ENCODE data around the gene ABHD12. TPM values are rescaled to one million over a fixed set of nuclear protein-coding genes. Genes with fewer than 3 reads are reported as not detected.

ABHD12 gene
- total and polyA plus RNA-seq, 10 of the 15 experiments (the other 5 are each of a cell fraction or from before 2014, with no cell fraction given): 1.5 to 61.8 (median 26.7) TPM

GRCh38 chr20:25364180-25364788 lies 26.4 kb downstream of the ABHD12 start:
- H3K4me3 ChIP-seq: no peak overlapping the region
- intact Hi-C loops (cut with micrococcal nuclease; ENCODE audit: unreplicated experiment) (no loop called here), in situ Hi-C loops (cut with MboI) (no loop called here)
- H3K27ac ChIP-seq (ENCODE audit: control insufficient read depth, insufficient read depth): no peak overlapping the region
- no peak overlapping the region for H3K9ac ChIP-seq (ENCODE audit: control insufficient read depth, insufficient read depth, low read length)
- H3K27me3 ChIP-seq (replicated peaks in 1 of 2; ENCODE audit: control insufficient read depth in 2 of 2, insufficient read depth in 2 of 2, low read length in 1 of 2): no peaks in the 10 kb centered on the region
- peaks cover 9% of the 10 kb centered on the region for H3K4me1 ChIP-seq (ENCODE audit: control insufficient read depth, insufficient read depth, low read length)
- CTCF ChIA-PET: no interaction called here
- no peak overlapping the region for H3K4me2 ChIP-seq (ENCODE audit: control insufficient read depth, insufficient read depth)
- peaks cover 4% of the 10 kb centered on the region; the same call in 2 of the 3 replicates for H3K9me3 ChIP-seq (replicated peaks; ENCODE audit: control insufficient read depth, insufficient read depth, low read length)
- H3K79me2 ChIP-seq (ENCODE audit: control insufficient read depth, insufficient read depth, low read length): peaks cover 18% of the 10 kb centered on the region
- POLR2A ChIA-PET: no interaction called here
- RAD21 ChIA-PET (ENCODE audit: unreplicated experiment): no interaction called here
- H4K20me1 ChIP-seq (ENCODE audit: control insufficient read depth, insufficient read depth): no peaks in the 10 kb centered on the region
- BruUV-seq (replicated peaks): no TSS peak
- no peak overlapping the region for H2AFZ ChIP-seq (ENCODE audit: control insufficient read depth, low read depth, low read length)
- SMC1A ChIA-PET (ENCODE audit: uncharacterized antibody, unreplicated experiment): interaction anchor here (1.7 kb wide), 1 partner anchor 10 kb away, joined by 8 read pairs; no protein-coding TSS in a partner anchor
- no peak for DNase-seq (ENCODE audit: low read depth, low spot score)
- H3K36me3 ChIP-seq (ENCODE audit: control insufficient read depth in 2 of 2, insufficient read depth in 2 of 2, low read length in 1 of 2): peaks cover 0 to 5% of the 10 kb centered on the region in 2 experiments; a peak in 1 of 4 replicates
- 76% methylated on average over 3 of the region's 3 CpGs for WGBS (ENCODE audit: insufficient coverage, insufficient replicate concordance, low lambda C conversion rate, missing lambda C conversion rate)
- FAIRE-seq: no peak
- TF ChIP-seq YY1 (IDR thresholded peaks at IDR 0.05; ENCODE audit: low read depth, low read length): no peak
- no peak for ATAC-seq

- SMC1A ChIA-PET (ENCODE audit: uncharacterized antibody, unreplicated experiment): interaction anchor here (1.6 kb wide), 1 partner anchor 9 kb away, joined by 3 read pairs; no protein-coding TSS in a partner anchor
- ATAC-seq: no peak
- no peak for TF ChIP-seq ZNF592 (IDR thresholded peaks at IDR 0.05)
- no peak for TF ChIP-seq MXI1 (IDR thresholded peaks at IDR 0.05; ENCODE audit: low read depth, low read length)
- no peak for TF ChIP-seq EP300 (IDR thresholded peaks at IDR 0.05; ENCODE audit: borderline replicate concordance in 1 of 2, control insufficient read depth in 1 of 2, low read depth in 2 of 2, low read length in 2 of 2)
- TF ChIP-seq PKNOX1 (IDR thresholded peaks at IDR 0.05): no peak
- no peak for TF ChIP-seq RFX5 (IDR thresholded peaks at IDR 0.05; ENCODE audit: low read depth, low read length)
- no peak for TF ChIP-seq MYB (IDR thresholded peaks at IDR 0.05; ENCODE audit: borderline replicate concordance, low read depth, low read length)
- TF ChIP-seq CBX5 (IDR thresholded peaks at IDR 0.05; ENCODE audit: low read depth): no peak
- TF ChIP-seq NR2C1 (IDR thresholded peaks at IDR 0.05): no peak
- no peak for TF ChIP-seq HCFC1 (IDR thresholded peaks at IDR 0.05; ENCODE audit: low read length)
- no peak for TF ChIP-seq BHLHE40 (IDR thresholded peaks at IDR 0.05; ENCODE audit: borderline replicate concordance in 1 of 2, low read depth in 2 of 2, low read length in 1 of 2)
Measured at GRCh38 chr20:25361287-25361683, 29.4 kb downstream of the ABHD12 start.

More at GRCh38 chr20:25361287-25361683, 29.4 kb downstream of the ABHD12 start:
- Histone ChIP-seq H4K20me1 (ENCODE audit: control insufficient read depth, insufficient read depth) (no peaks in the 10 kb centered on the region), H3K79me2 (ENCODE audit: control insufficient read depth, insufficient read depth, low read length) (peaks cover 25% of the 10 kb centered on the region), H3K27me3 (replicated peaks in 1 of 2; ENCODE audit: control insufficient read depth in 2 of 2, insufficient read depth in 2 of 2, low read length in 1 of 2) (no peaks in the 10 kb centered on the region), H2AFZ (ENCODE audit: control insufficient read depth, low read depth, low read length) (peak overlapping the region; percentile 55; the same call in 1 of the 2 replicates), H3K9ac (ENCODE audit: control insufficient read depth, insufficient read depth, low read length) (peak overlapping the region; percentile 12; the same call in 1 of the 2 replicates), H3K9me3 (replicated peaks; ENCODE audit: control insufficient read depth, insufficient read depth, low read length) (peaks cover 4% of the 10 kb centered on the region; the same call in 2 of the 3 replicates), H3K4me3 (no peak overlapping the region; the same call in 1 of the 2 replicates), H3K4me1 (ENCODE audit: control insufficient read depth, insufficient read depth, low read length) (peaks cover 9% of the 10 kb centered on the region), H3K4me2 (ENCODE audit: control insufficient read depth, insufficient read depth) (peak overlapping the region; percentile 38; the same call in 1 of the 2 replicates), H3K36me3 (ENCODE audit: control insufficient read depth in 2 of 2, insufficient read depth in 2 of 2, low read length in 1 of 2) (peaks cover 0 to 5% of the 10 kb centered on the region in 2 experiments; a peak in 2 of 4 replicates), H3K27ac (ENCODE audit: control insufficient read depth, insufficient read depth) (peak overlapping the region; percentile 53)
- ChIA-PET RAD21 (ENCODE audit: unreplicated experiment) (no interaction called here), POLR2A (no interaction called here), CTCF (interaction anchor here (1.2 kb wide), 1 partner anchor 16 kb away, joined by 3 read pairs; no protein-coding TSS in a partner anchor)
- FAIRE-seq: no peak
- no peak for DNase-seq (ENCODE audit: low read depth, low spot score)
- WGBS (ENCODE audit: insufficient coverage, insufficient replicate concordance, low lambda C conversion rate, missing lambda C conversion rate): 90% methylated on average over 6 of the region's 6 CpGs
- in situ Hi-C loops (cut with MboI) (no loop called here), intact Hi-C loops (cut with micrococcal nuclease; ENCODE audit: unreplicated experiment) (no loop called here)
- no TSS peak for BruUV-seq (replicated peaks)
